ELR (cell line): Measurements from ENCODE around the gene C6orf120.

Experiments used
- DNase-seq: peaks from one replicate; pipeline ENCODE4 v3.0.0-alpha.2; 2015; ENCODE audit warnings: low read depth

Gene C6orf120

GRCh38 chr6:169701954-169702839, at the start of gene C6orf120, which contains the start of gene WDR27:
TSS of gene C6orf120 (plus strand) at chr6:169702126. CDS start at chr6:169702460, 334 bp downstream.
TSS of gene WDR27 (minus strand) at chr6:169702029. CDS start at chr6:169689005, 13,024 bp downstream.
- DNase-seq, result peak; percentile 99

- DNase-seq, result no peak
These were observed 49.0 kb upstream of the C6orf120 start for GRCh38 chr6:169652896-169653295.

- no peak for DNase-seq
These were observed 48.2 kb upstream of the C6orf120 start for GRCh38 chr6:169653691-169654090.

- DNase-seq, result peak; percentile 78
These were observed 47.1 kb upstream of the C6orf120 start for GRCh38 chr6:169654598-169655391.

GRCh38 chr6:169656546-169657283, 45.2 kb upstream of the C6orf120 start:
- DNase-seq, result no peak

GRCh38 chr6:169657284-169657610, 44.7 kb upstream of the C6orf120 start:
- no peak for DNase-seq

GRCh38 chr6:169659820-169660610, 41.9 kb upstream of the C6orf120 start:
- no peak for DNase-seq

- DNase-seq, result no peak
These were observed 41.1 kb upstream of the C6orf120 start for GRCh38 chr6:169660751-169661390.

GRCh38 chr6:169661391-169661756, 40.6 kb upstream of the C6orf120 start:
- DNase-seq, result no peak

- DNase-seq, result no peak
These were observed 38.5 kb upstream of the C6orf120 start for GRCh38 chr6:169663468-169663867.

- no peak for DNase-seq
These were observed 37.7 kb upstream of the C6orf120 start for GRCh38 chr6:169664227-169664626.

- no peak for DNase-seq
These were observed 36.6 kb upstream of the C6orf120 start for GRCh38 chr6:169665289-169665688.

GRCh38 chr6:169666441-169666840, 35.5 kb upstream of the C6orf120 start:
- DNase-seq, result no peak

- DNase-seq, result no peak
These were observed 34.2 kb upstream of the C6orf120 start for GRCh38 chr6:169667716-169668115.

GRCh38 chr6:169668203-169668847, 33.6 kb upstream of the C6orf120 start:
- no peak for DNase-seq

- DNase-seq, result no peak
These were observed 32.8 kb upstream of the C6orf120 start for GRCh38 chr6:169669147-169669546.

GRCh38 chr6:169669889-169670288, 32.0 kb upstream of the C6orf120 start:
- DNase-seq, result peak; percentile 80

- no peak for DNase-seq
These were observed 30.4 kb upstream of the C6orf120 start for GRCh38 chr6:169671563-169671962.

- no peak for DNase-seq
These were observed 26.9 kb upstream of the C6orf120 start for GRCh38 chr6:169675011-169675410.

- DNase-seq, result no peak
These were observed 24.8 kb upstream of the C6orf120 start for GRCh38 chr6:169677096-169677495.

GRCh38 chr6:169678342-169678741, 23.6 kb upstream of the C6orf120 start:
- no peak for DNase-seq
